ENCODE measurements around the gene TRIP11.
A peak's percentile ranks its signal among the peaks of the same experiment; 100 is the strongest.
"Not testable (repeated sequence)": the region's sequence is repeated elsewhere in the genome, so short reads cannot be mapped to it uniquely, and the experiment has no call there.

TRIP11 gene

GRCh38 chr14:92039719-92040430 lies at the start of gene TRIP11:
Gene TRIP11 (minus strand): TSS chr14:92040059. CDS start chr14:92039685, 374 bp downstream.
- peak; percentile 85 for DNase-seq

- no peak for DNase-seq
Measured at GRCh38 chr14:92088494-92088893, 48.6 kb upstream of the TRIP11 start.

- DNase-seq, result no peak
Measured at GRCh38 chr14:92074555-92074954, 34.7 kb upstream of the TRIP11 start.

- no peak for DNase-seq
Measured at GRCh38 chr14:92058006-92058917, 18.4 kb upstream of the TRIP11 start.

- DNase-seq, result no peak
Measured at GRCh38 chr14:92049781-92050180, 9.9 kb upstream of the TRIP11 start.

GRCh38 chr14:92049221-92049620 lies 9.4 kb upstream of the TRIP11 start:
- not testable (repeated sequence) for DNase-seq

- DNase-seq, result not testable (repeated sequence)
Measured at GRCh38 chr14:92045904-92046303, 6.0 kb upstream of the TRIP11 start.

GRCh38 chr14:92041766-92042165 lies 1.9 kb upstream of the TRIP11 start:
- not testable (repeated sequence) for DNase-seq

GRCh38 chr14:92041203-92041602 lies 1.3 kb upstream of the TRIP11 start:
- DNase-seq, result no peak

GRCh38 chr14:92040431-92041051 lies 682 bp upstream of the TRIP11 start:
- peak; percentile 10 for DNase-seq

GRCh38 chr14:92039063-92039718 lies 668 bp downstream of the TRIP11 start:
- DNase-seq, result peak; percentile 57

- DNase-seq, result no peak
Measured at GRCh38 chr14:92037989-92038388, 1.9 kb downstream of the TRIP11 start.

- no peak for DNase-seq
Measured at GRCh38 chr14:92035890-92036289, 4.0 kb downstream of the TRIP11 start.

- no peak for DNase-seq
Measured at GRCh38 chr14:92033906-92034687, 5.8 kb downstream of the TRIP11 start.

- DNase-seq, result no peak
Measured at GRCh38 chr14:92033433-92033832, 6.4 kb downstream of the TRIP11 start.

- no peak for DNase-seq
Measured at GRCh38 chr14:92026548-92027190, 13.2 kb downstream of the TRIP11 start.

- no peak for DNase-seq
Measured at GRCh38 chr14:92022036-92022435, 17.8 kb downstream of the TRIP11 start.

- DNase-seq, result no peak
Measured at GRCh38 chr14:92021523-92021922, 18.3 kb downstream of the TRIP11 start.

- DNase-seq, result no peak
Measured at GRCh38 chr14:92014040-92014439, 25.8 kb downstream of the TRIP11 start.

GRCh38 chr14:92012121-92012748 lies 27.6 kb downstream of the TRIP11 start:
- DNase-seq, result no peak

GRCh38 chr14:92010644-92011043 lies 29.2 kb downstream of the TRIP11 start:
- DNase-seq, result no peak
